ELR (cell line): ENCODE results near the gene CCDC102A.
"Not testable (repeated sequence)": the region's sequence is repeated elsewhere in the genome, so short reads cannot be mapped to it uniquely, and the experiment has no call there.

Experiments used
- DNase-seq: peaks from one replicate; pipeline ENCODE4 v3.0.0-alpha.2; 2015; ENCODE audit warnings: low read depth

The CCDC102A gene

GRCh38 chr16:57500578-57501111, 35.7 kb downstream of the CCDC102A start:
- no peak for DNase-seq

GRCh38 chr16:57499941-57500340, 36.4 kb downstream of the CCDC102A start:
- not testable (repeated sequence) for DNase-seq

GRCh38 chr16:57498031-57498430, 38.3 kb downstream of the CCDC102A start:
- DNase-seq = no peak

- DNase-seq = no peak
Measured at GRCh38 chr16:57497121-57497520, 39.2 kb downstream of the CCDC102A start.

GRCh38 chr16:57493767-57494166, 42.6 kb downstream of the CCDC102A start:
- no peak for DNase-seq

- no peak for DNase-seq
Measured at GRCh38 chr16:57489229-57489628, 47.1 kb downstream of the CCDC102A start.

GRCh38 chr16:57486858-57487834, 49.2 kb downstream of the CCDC102A start:
- DNase-seq = no peak

- peak; percentile 86 for DNase-seq
Measured at GRCh38 chr16:57485916-57486857, 50.2 kb downstream of the CCDC102A start, which contains the start of gene DOK4. DOK4 (minus strand) TSS chr16:57486493; CDS start chr16:57479507, 6,986 bp downstream.

GRCh38 chr16:57485091-57485915, 51.1 kb downstream of the CCDC102A start:
- no peak for DNase-seq

GRCh38 chr16:57484515-57485005, 51.8 kb downstream of the CCDC102A start:
- no peak for DNase-seq

- no peak for DNase-seq
Measured at GRCh38 chr16:57483725-57484514, 52.5 kb downstream of the CCDC102A start.

- DNase-seq = no peak
Measured at GRCh38 chr16:57482845-57483545, 53.4 kb downstream of the CCDC102A start.

GRCh38 chr16:57481421-57481820, 55.0 kb downstream of the CCDC102A start:
- DNase-seq = no peak

- no peak for DNase-seq
Measured at GRCh38 chr16:57480754-57481230, 55.6 kb downstream of the CCDC102A start.

GRCh38 chr16:57479976-57480753, 56.2 kb downstream of the CCDC102A start:
- DNase-seq = peak; percentile 68

- DNase-seq = peak; percentile 66
Measured at GRCh38 chr16:57479205-57479975, 57.0 kb downstream of the CCDC102A start.

- DNase-seq = no peak
Measured at GRCh38 chr16:57478396-57479204, 57.8 kb downstream of the CCDC102A start.
